Suprapubic skin (tissue), 4 donors: ENCODE measurements around the gene HES5.

Experiments
- EP300 ChIP-seq: sonication (generic); formaldehyde crosslinking; IDR thresholded peaks from one replicate; pipeline ENCODE4 v1.6.1; 2017; ENCODE audit warnings: antibody characterized with exemption
- POLR2A ChIP-seq, 2 donors: fragments of 450-650 bp; IDR thresholded peaks; one replicate each; pipeline ENCODE4 v1.6.1; 2017; ENCODE audit warnings: antibody characterized with exemption in 2 of 2, mild to moderate bottlenecking in 2 of 2, moderate library complexity in 2 of 2
- POLR2AphosphoS5 ChIP-seq, 3 donors: sonication (generic); formaldehyde crosslinking; IDR thresholded peaks; one replicate each; pipeline ENCODE4 v1.6.1; 2017; ENCODE audit warnings: antibody characterized with exemption in 3 of 3
- TF ChIP-seq, protein P1 (sequence below), 2 donors: fragments of 200-600 bp in 1 of 2; fragments of 450-650 bp in 1 of 2; sonication (generic) in 1 of 2; IDR thresholded peaks; one replicate each; pipeline ENCODE4 v1.5.1; 2016 to 2019; ENCODE audit warnings: antibody characterized with exemption in 2 of 2, mild to moderate bottlenecking in 1 of 2, moderate library complexity in 1 of 2

DNA sequence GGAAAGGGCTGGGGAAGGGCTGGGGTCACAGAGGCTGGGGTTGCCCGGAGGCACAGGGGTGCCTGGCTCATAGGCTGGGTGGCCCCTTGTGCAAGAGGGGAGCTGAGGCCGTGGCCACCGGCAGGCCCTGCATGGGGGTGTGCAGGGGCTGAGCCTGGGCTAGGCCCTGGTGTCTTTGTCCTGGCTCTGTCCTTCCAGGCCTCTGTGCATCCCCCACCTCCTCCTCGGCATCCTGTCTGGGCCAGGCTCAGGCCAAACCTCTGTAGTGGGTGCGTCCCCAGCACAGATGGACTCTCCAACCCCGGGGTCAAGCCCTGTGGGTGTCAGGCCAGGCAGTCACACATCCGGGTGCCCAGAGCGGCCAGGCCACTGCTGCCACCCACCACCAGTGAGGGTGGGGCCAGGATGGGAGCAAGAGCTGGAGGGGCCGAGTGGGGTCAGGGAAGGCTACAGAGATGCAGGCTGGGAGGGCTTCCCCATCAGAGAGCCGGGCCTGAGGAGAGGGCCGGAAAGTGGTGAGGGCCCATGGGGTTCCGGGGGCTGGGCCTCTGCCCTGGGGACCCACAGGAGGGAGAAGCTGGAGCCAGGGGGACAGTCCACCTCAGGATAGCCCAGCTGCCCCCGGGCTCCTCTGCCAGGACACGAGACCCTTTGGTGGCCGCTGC, 23.0 kb downstream of the HES5 start:
- TF ChIP-seq POLR2A (IDR thresholded peaks at IDR 0.05) (no peak), EP300 (no peak), POLR2AphosphoS5 (IDR thresholded peaks at IDR 0.05) (no peak)
- TF ChIP-seq, protein P1, sequence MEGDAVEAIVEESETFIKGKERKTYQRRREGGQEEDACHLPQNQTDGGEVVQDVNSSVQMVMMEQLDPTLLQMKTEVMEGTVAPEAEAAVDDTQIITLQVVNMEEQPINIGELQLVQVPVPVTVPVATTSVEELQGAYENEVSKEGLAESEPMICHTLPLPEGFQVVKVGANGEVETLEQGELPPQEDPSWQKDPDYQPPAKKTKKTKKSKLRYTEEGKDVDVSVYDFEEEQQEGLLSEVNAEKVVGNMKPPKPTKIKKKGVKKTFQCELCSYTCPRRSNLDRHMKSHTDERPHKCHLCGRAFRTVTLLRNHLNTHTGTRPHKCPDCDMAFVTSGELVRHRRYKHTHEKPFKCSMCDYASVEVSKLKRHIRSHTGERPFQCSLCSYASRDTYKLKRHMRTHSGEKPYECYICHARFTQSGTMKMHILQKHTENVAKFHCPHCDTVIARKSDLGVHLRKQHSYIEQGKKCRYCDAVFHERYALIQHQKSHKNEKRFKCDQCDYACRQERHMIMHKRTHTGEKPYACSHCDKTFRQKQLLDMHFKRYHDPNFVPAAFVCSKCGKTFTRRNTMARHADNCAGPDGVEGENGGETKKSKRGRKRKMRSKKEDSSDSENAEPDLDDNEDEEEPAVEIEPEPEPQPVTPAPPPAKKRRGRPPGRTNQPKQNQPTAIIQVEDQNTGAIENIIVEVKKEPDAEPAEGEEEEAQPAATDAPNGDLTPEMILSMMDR (IDR thresholded peaks at IDR 0.05): no peak
